ENCODE measurements around the gene ZNF705A.
"Not testable (repeated sequence)": the region's sequence is repeated elsewhere in the genome, so short reads cannot be mapped to it uniquely, and the experiment has no call there.

Gene ZNF705A
- total RNA-seq: 0 to 1.1 (median 0) reads per million in 17 experiments

DNA sequence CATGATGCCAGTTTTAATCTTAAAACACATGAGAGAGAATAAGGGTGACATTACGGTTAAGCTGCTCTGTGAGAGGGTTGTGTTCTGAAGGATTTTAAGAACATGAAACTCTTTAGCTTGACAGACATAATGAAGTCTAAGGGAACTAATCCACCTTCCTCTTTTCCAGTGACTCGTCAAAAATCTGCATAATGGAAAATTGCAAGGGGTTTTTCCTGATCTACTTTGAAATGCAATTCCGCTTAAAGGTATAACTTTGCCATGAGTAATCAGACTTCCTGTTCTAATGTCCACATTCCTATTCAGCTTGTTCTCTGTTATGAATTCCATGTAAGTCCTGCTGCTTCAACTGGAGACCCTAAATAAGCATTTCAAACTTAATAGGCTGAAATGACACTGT lies at the start of gene ZNF705A:
ZNF705A (plus strand) TSS at position 171 of the 400 bp plus-strand sequence. CDS start 15,611 bp downstream, outside the sequence.
- peak; percentile 62 to 92 (median 82) for DNase-seq

- DNase-seq: peak; percentile 86 to 89 (median 88)
Measured at GRCh38 chr12:8108808-8109398, 47.9 kb upstream of the ZNF705A start.

- DNase-seq: not testable (repeated sequence)
Measured at GRCh38 chr12:8113117-8113516, 43.7 kb upstream of the ZNF705A start.

- DNase-seq: no peak
Measured at GRCh38 chr12:8120072-8120713, 36.6 kb upstream of the ZNF705A start.

DNA sequence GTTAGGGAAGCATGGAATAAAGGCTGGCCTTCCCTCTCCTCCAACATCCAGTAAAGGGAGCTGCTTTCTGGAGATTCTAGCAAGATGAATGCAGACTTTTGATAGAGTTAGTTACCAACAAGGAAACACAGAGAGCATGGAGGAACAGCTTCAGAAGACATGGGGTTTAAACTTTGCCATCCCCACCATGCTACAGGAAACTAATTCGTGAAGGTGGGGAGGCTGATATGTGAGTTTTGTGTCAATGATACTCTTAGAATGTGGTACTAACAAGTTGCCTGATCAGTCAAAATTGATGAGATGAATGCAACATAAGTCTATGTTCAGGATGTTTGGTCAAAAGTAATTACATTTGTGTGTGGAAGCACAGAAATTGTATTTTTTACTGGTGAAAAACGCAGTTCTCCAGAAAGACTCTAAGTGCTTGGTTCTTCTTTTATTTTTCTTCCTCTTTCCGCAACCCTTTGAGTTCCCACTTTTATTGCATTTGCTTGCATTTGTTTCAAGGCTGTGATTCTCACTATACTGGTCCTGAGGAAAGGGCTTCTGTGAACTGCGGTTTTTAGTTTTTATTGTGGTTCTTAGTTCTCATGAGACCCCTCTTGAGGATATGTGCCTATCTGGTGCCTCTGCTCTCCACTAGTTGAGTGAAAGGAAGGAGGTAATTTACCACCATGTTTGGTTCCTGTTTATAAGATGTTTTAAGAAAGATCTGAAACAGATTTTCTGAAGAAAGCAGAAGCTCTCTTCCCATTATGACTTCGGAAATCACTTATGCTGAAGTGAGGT lies 33.5 kb upstream of the ZNF705A start, which contains the start of gene CLEC4A:
CLEC4A (plus strand) TSS at position 494 of the 789 bp plus-strand sequence; CDS start at position 756, 262 bp downstream.
- peak; percentile 50 to 75 (median 65) for DNase-seq

DNA sequence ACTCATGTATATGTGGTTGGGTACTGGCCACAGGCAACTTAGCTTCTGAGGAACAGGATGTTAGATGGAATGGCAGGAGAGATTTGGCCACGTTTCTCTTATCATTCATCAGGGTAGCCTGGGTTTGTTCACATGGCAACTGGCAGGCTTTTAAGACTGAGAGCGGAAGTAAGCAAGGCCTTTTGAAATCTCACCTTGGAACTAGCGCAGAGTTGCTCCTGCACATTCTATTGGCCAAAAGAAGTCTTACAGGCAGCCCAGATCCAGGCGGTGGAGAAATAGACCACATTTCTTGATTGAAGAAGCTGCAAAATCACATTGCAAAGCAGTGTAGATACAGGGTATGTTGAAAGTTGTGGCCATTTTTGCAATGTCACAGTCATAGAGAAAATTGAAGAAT lies 29.7 kb upstream of the ZNF705A start:
- peak in 3 of 4 experiments; percentile 12 to 17 (median 13) for DNase-seq

GRCh38 chr12:8133636-8134397 lies 23.0 kb upstream of the ZNF705A start:
- DNase-seq: not testable (repeated sequence)

GRCh38 chr12:8134398-8134930 lies 22.4 kb upstream of the ZNF705A start:
- not testable (repeated sequence) for DNase-seq

GRCh38 chr12:8141647-8142046 lies 15.2 kb upstream of the ZNF705A start:
- DNase-seq: not testable (repeated sequence)

DNA sequence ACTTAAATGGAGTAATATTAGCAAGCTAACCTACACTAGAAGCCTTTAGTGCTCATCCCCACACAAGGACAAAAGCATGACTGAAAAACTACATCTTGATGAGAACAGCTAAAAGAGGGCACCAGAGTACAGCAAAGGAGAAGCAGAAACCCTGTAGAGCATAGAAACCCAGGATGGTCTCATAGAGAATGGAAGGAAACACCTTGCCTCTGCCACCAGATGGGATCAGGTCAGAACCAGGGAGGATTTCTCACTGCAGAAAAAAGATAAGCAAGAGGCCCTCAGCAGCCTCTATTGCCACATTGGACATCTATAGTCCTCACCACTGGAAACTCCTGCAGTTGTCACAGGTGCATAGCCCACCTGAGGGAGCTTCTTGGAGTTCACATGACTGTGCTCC lies 13.6 kb upstream of the ZNF705A start:
- no peak for DNase-seq

DNA sequence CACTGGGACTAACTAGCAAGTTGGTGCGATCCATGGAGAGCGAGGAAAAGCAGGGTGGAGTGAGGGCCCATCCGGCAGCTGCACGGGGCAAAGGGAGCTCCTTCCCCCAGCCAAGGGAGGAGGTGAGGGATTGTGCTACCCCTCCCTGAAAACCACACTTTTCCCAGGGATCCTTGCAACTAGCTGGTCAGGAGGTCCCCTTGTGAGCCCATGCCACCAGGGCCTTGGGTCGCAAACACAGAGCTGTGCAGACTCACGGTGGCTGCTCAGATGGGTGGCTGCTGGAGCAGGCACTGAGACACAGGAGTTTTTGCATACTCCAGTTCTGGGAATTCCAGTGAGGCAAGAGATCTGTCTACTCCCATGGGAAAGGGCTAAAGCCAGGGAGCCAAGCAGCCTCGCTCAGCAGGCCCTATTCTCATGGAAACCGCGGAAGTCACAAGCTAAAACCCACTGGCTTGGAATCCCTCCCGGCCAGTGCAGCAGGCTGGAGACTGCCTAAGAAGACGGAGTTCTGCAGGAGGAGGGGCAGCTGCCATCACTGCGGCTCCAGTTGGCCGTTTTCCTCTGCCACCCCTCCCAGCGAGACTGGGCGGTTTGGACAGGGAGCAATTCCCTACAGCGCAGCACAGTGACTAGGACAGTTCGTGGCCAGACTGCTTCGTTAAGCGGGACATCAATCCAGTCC lies 10.9 kb upstream of the ZNF705A start:
- no peak for DNase-seq

DNA sequence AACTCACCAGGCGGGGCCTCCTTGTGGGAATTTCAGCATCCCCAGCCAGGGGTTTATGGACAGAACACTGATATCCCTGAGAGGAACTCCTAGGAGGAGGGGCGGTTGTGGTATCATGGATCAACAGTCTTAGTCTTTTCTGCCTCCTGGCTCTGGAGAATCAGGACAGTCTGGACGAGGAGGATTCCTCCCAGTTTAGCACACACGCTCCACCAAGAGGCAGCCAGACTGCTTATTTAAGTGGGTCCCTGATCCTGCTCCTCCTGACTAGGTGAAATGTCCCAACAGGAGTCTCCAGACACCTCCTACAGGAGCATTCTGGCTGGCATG lies 10.4 kb upstream of the ZNF705A start:
- DNase-seq: no peak

- DNase-seq: no peak
Measured at GRCh38 chr12:8154526-8154925, 2.3 kb upstream of the ZNF705A start.

DNA sequence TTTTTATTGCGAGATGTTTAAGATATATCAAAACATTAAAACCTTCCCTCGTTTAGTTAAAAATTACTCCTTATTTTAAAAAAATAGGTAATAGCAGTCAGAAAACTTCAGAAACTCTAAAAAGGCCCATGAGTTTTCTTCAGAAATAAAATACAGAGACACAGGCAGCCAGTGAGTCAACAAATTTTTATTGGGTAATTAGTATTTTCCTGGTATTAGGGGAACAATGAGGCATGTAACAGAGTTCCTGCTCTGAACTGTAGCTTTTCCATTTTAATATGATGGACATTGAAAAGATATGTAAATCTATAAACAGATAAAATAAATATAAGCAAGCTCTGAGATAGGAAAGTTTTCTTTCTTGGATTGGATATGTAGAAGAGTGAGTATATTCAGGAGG lies 399 bp upstream of the ZNF705A start:
- DNase-seq: peak in 3 of 4 experiments; percentile 6 to 54 (median 44)

DNA sequence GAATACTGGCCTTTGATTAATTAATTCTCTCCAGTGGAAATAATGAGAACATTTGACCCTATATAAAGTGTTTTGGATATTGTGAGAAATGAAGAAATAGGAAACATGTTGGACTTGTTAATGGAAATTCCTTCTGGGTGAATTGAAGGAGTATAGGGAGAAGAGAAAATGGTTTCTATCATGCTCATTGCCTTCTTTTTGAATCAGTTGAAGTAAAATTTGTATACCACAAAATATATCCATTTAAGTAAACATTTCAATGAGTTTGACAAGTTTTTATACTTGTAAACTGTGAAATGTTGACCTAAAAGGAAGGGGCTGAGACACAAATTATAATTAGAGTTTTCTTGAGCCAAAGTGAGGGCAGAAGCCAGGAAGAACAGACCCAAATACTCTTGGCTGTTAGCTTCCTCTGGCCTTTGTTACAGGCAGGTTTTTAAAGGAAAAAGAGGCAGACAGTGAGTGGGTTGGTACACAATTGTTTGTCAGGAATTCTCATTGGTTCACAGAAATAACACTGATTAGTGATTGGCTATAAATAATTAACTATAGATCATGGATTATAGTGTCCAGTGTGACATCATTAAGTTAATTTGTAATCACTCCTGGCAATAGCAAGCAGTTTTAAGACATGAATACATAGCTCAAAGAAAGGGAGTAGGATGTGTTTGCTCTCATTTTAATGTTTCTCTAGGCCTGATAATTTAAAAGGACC lies 826 bp downstream of the ZNF705A start:
- DNase-seq: peak in 1 of 4 experiments; percentile 11

GRCh38 chr12:8172911-8173310 lies 16.1 kb downstream of the ZNF705A start:
- not testable (repeated sequence) for DNase-seq

DNA sequence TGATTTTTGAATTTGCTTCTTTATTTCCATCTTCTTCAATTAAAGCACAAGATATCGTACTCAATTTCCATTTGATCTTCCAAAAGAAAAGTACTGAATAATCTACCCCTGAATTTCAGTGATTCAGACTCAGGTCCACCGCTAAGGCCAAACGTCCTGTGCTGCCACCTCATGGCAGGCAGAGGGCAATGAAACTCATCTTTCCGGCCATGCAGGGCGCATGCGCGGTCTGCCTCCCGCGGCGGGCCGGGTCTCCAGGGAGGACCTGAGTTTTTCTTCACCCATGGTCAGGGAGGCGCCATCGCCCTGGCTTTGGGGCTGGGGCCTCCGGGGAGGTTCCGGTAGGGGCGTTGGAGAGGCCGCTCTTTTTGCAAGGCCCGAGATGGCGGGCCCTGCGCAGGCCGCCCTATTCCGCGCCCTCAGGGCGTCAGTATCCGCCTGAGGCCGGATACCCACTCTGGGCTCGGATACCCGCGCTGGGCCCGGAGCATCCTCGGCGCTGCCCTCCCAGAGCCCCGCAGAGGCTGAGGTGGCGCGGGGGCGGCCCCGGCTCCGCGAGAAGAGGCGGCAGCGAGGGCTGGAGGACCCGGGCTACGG lies 23.3 kb downstream of the ZNF705A start:
- peak; percentile 57 to 84 (median 68) for DNase-seq

- DNase-seq: not testable (repeated sequence)
Measured at GRCh38 chr12:8181271-8181670, 24.5 kb downstream of the ZNF705A start.

GRCh38 chr12:8182923-8183322 lies 26.1 kb downstream of the ZNF705A start:
- not testable (repeated sequence) for DNase-seq

DNA sequence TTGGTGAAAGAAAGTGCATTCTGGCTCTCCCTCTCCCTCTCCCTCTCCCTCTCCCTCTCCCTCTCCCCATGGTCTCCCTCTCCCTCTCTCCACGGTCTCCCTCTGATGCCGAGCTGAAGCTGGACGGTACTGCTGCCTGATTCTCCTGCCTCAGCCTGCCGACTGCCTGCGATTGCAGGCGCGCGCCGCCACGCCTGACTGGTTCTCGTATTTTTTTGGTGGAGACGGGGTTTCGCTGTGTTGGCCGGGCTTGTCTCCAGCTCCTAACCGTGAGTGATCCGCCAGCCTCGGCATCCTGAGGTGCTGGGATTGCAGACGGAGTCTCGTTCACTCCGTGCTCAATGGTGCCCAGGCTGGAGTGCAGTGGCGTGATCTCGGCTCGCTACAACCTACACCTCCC lies 26.5 kb downstream of the ZNF705A start:
- DNase-seq: not testable (repeated sequence)

DNA sequence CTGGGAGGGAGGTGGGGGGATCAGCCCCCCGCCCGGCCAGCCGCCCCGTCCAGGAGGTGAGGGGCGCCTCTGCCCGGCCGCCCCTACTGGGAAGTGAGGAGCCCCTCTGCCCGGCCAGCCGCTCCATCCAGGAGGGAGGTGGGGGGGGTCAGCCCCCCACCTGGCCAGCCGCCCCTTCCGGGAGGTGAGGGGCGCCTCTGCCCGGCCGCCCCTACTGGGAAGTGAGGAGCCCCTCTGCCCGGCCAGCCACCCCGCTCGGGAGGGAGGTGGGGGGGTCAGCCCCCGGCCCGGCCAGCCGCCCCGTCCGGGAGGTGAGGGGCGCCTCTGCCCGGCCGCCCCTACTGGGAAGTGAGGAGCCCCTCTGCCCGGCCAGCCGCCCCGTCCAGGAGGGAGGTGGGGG lies 27.4 kb downstream of the ZNF705A start:
- not testable (repeated sequence) for DNase-seq

Measured in suppressor macrophage (primary cell).